ENCODE data around the gene S100A3.

DNA sequence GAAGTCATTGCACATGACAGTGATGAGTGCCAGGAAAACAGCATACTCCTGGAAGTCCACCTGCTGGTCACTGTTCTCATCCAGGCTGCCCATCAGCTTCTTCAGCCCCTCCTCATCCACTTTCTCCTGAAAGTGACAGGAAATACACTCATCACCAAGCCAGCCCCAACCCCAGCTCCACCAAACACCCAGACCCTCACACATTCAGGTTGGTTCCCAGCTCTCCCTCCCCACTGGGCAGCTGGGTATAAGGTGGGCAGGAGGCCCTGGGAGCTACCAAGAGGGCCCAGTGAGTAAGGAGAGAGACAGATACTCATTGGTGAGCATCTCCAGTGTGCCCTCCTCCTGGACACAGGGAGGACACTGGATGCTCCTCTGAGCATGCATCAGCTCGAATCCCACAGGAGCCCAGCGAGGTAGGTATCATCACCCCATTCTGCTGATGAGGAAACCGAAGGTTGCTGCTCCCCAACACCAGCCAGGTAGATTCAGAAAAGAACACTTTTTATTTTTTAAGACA, 12.5 kb upstream of the S100A3 start:
- TF ChIP-seq POLR2AphosphoS5 (IDR thresholded peaks at IDR 0.05) (no peak), POLR2A (IDR thresholded peaks at IDR 0.05) (no peak)
- TF ChIP-seq, protein P1, sequence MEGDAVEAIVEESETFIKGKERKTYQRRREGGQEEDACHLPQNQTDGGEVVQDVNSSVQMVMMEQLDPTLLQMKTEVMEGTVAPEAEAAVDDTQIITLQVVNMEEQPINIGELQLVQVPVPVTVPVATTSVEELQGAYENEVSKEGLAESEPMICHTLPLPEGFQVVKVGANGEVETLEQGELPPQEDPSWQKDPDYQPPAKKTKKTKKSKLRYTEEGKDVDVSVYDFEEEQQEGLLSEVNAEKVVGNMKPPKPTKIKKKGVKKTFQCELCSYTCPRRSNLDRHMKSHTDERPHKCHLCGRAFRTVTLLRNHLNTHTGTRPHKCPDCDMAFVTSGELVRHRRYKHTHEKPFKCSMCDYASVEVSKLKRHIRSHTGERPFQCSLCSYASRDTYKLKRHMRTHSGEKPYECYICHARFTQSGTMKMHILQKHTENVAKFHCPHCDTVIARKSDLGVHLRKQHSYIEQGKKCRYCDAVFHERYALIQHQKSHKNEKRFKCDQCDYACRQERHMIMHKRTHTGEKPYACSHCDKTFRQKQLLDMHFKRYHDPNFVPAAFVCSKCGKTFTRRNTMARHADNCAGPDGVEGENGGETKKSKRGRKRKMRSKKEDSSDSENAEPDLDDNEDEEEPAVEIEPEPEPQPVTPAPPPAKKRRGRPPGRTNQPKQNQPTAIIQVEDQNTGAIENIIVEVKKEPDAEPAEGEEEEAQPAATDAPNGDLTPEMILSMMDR (IDR thresholded peaks at IDR 0.05): no peak

Data from breast epithelium (tissue), 3 donors.